ENCODE results near the gene TLL2.

- TF ChIP-seq CTCF (conservative IDR thresholded peaks at IDR 0.05; ENCODE audit: low read depth, low read length), result no peak
- no peak for TF ChIP-seq EZH2 (IDR thresholded peaks at IDR 0.05; ENCODE audit: borderline replicate concordance, low read depth, low read length, poor library complexity, severe bottlenecking)
These were observed 172.2 kb downstream of the TLL2 start for GRCh38 chr10:96341219-96342182.
